Eye (tissue), 1 donor: Measurements from ENCODE around the gene PPP1R3G.
"Not testable (repeated sequence)": the region's sequence is repeated elsewhere in the genome, so short reads cannot be mapped to it uniquely, and the experiment has no call there.

Source experiments
- DNase-seq: peaks from one replicate; pipeline ENCODE4 v3.0.0-alpha.2; 2015

Gene PPP1R3G

GRCh38 chr6:5096482-5096881 is 11.3 kb downstream of the PPP1R3G start:
- DNase-seq, result no peak

DNA sequence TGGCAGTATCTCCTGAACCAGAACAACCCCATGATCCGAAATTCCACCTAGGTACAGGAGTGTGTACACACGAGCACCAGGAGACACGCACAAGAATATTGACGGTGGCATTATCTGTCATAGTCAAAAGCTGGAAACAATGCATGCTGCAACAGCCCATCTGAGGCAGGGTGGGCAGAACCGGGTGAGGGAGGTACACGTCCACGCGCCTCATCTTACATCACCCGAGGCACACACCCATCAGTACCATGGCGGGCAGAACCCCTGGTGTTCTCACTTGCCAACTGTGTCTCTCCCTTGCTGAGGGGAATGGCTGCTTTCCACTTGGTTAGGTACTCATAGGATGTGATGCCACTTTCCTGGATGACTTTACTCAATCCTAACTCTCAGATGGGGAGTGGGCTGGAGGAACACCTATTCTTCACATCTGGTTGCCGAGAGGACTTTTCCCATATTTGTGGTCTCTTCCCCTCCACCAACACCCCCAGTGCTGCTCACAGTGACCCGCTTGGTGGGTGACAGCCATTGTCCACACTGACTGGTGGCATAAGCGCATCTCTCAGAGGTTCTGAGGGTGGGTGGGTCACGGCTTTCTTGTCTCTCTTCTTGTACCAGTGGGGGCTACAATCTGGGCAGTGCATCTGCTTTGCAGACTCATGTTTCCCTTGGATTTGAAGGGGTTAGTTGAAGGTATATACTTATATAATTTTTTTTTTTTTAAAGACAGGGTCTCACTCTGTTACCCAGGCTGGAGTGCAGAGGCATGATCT is 13.5 kb downstream of the PPP1R3G start:
- DNase-seq, result no peak

DNA sequence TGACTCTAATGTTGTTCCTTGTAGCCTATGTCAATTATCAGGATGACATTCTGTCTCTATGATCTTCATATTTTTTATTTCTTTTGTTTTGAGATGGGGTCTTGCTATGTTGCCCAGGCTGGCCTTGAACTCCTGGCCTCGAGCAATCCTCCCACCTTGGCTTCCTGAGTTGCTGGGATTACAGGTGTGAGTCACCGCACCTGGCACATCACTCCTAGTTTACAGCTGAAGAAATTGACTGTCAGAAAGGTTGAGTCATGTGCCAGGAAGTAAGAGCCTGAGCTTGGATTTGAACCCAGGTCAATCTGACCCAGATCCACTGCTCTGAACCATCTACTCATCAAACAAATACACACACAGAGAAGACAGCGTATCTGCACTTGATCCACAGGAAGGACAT is 14.4 kb downstream of the PPP1R3G start:
- no peak for DNase-seq

DNA sequence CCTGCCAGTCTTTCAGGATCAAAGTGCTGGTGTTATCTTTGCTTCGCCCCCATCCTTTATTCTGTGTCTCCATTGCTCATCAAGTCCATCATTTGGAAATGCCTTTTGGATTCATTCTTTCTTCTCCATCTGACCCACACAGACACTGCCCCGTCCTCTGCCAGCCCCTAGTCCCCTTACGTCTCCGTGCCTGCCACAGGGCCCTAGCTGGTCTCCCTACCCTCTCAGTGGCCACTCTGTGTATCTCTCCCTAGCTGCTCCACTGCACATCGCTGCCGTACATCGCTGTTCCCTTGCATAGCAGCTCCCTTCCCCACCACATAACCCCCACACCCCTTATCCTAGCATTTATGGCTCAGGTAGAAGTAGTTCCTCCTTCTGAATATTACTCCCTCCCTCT is 15.7 kb downstream of the PPP1R3G start:
- no peak for DNase-seq

DNA sequence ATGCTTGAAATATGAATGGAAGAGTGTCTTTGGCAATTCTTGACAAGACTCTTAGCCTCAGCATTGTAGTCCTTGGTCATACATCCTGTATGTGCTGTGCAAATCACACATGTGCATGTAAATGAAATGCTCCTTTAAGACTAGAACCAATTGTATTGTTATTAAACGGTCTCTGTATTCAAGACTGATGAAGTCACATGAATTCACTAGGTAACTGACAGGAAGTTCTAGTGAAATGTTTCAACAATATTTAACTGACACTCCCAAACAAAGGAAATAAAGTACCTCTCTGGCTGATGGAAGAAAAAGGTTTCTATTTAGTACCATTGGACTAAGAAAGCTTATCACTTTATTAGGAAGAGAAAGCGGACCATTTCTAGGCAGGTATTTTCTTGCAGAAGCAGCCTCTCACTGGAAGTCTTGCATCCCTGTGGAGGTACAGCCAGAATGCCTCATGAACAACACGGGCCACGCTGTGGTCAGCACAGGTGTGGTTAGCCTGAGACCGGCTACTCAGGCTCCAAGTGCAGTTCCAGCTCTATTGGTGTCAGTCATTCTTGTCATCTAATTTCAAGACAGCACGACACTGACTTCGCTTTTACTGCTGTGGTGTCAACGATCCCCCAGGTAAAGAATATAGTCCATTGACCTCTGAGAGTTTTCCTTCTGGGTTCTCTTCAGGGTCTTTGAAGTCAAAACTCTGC is 17.3 kb downstream of the PPP1R3G start:
- DNase-seq, result no peak

DNA sequence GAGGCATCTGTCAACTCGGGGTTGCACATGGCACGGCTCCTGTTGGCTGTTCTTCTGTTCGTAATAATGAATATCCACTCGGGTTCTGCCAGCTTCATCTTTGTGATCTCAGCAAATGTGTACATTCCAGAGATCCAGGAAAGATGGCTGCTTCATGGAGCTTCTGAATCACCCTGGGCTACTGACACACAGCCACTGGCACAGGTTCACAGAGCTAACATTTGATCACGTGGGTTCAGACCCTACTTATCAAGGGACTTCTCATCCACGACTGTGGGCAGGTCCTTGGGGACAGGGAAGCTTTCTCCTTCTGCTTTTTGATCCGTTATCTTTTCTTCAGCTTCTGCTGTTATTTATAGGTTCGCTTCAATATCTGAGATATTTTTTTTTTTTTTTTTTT is 18.1 kb downstream of the PPP1R3G start:
- DNase-seq, result no peak

DNA sequence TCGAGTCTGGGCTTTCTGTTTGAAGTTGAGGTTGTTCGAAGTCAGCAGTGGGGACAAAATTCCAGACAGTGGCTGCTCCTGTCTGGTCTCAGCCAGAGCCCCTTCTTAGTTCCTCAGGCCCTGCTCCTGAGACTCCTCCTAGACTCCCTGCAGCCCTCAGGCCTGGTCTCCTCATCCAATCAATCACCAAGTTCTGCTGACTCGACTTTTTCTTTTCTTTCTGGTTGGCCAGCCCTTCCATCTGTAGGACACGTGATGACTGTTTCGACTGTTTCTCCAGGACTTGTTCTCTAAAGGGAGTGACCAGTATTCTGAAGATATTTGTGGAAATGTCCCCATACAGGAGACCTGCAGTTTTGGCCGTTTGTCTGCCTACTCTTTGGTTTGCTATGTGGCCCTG is 19.5 kb downstream of the PPP1R3G start:
- DNase-seq, result no peak

- DNase-seq, result no peak
Observed at GRCh38 chr6:5105146-5105545, 20.0 kb downstream of the PPP1R3G start.

- no peak for DNase-seq
Observed at GRCh38 chr6:5107341-5107740, 22.2 kb downstream of the PPP1R3G start.

DNA sequence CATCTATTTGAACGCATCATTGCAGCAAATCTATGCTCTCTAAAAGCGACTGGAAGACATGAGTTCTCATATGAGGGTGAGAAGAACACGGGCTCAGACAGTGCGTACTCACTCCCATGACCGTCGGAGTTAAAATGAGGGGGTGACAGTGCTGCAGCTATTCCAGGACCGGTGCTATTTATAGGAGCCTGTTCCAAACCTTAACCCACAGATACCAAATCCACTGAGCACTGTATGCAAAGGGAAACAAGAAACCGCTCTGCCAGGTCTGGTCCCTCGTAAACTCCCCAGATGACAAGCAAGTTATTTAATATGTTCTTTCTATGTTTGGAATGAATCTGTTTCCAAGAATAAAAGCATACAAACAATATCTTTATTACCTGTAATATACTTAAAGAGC is 22.9 kb downstream of the PPP1R3G start:
- DNase-seq, result no peak

GRCh38 chr6:5108536-5109150 is 23.5 kb downstream of the PPP1R3G start:
- no peak for DNase-seq

GRCh38 chr6:5109436-5109835 is 24.3 kb downstream of the PPP1R3G start:
- DNase-seq, result no peak

DNA sequence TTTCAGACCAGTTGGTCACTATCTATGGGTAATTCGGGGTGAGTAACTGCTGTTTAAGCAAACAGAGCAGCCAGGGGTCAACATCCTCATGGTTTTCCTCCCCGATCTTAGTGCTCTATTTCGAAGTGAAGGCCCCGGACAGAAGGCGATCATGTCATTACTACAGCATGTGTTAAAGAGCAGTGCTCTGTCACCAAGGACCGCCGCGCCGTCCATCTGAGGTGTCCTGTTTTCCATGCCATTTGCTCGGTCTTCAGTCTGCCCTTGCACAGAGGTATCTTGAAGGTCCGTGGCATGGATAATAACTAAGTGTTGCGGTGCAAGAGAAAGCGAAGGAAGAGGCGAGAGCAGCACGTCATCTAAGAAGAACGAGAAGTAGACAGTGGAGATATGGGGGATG is 25.1 kb downstream of the PPP1R3G start:
- DNase-seq, result no peak

DNA sequence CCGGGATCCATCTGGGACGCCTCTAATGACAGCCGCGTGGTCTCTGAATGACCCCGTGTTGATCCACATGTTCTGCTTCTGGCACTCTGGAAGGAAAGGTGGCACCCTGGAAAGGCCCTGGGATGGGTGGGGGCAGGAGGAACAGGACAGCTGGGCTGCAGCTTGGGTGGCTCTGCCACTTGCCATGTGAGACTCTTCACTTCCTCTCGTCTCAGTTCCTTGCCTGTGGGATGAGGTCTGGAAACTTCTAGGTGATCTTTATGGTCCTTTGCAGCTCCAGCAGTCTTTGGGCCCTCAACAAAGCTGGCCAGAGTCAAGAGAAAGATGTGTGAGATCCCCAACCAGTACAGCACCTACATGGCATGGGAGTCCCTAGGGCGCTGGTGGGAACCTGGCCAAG is 26.5 kb downstream of the PPP1R3G start:
- no peak for DNase-seq

DNA sequence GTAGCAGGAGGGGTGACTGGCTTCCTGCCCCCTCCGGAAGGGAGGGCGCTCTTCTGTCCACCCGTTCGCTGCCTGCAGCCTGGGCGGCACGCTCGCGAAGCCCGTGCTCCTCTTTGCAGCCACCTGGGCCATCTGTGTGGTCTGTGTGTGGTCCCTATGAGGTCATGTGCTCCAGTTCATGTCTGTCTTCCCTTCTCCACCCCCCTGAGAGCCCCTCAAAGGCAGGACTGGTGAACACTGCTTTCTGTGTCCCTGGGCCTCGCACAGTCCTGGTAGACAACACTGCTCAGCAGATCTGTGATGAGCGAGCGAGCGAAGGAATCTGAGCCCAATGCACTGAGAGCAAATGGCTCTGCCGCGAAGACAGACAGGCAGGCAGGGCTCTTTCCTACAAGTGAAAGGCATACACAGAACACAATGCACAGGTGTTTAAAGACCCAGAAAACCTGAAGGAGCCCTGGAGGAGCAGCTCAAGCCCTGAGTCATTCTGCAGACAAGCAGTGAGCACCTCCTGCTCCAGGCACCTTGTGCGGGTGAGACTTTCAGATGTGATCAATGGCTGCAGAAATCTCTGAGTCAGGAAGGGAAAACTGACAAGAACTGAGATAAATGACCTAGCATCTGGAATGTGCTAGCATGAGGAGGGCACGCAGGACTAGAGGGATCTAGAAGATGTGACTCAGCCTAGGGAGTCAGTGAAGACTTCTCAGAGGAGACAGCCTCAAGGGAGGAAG is 27.1 kb downstream of the PPP1R3G start:
- DNase-seq, result peak; percentile 56

- no peak for DNase-seq
Observed at GRCh38 chr6:5113096-5113495, 28.0 kb downstream of the PPP1R3G start.

- no peak for DNase-seq
Observed at GRCh38 chr6:5115168-5115567, 30.0 kb downstream of the PPP1R3G start.

DNA sequence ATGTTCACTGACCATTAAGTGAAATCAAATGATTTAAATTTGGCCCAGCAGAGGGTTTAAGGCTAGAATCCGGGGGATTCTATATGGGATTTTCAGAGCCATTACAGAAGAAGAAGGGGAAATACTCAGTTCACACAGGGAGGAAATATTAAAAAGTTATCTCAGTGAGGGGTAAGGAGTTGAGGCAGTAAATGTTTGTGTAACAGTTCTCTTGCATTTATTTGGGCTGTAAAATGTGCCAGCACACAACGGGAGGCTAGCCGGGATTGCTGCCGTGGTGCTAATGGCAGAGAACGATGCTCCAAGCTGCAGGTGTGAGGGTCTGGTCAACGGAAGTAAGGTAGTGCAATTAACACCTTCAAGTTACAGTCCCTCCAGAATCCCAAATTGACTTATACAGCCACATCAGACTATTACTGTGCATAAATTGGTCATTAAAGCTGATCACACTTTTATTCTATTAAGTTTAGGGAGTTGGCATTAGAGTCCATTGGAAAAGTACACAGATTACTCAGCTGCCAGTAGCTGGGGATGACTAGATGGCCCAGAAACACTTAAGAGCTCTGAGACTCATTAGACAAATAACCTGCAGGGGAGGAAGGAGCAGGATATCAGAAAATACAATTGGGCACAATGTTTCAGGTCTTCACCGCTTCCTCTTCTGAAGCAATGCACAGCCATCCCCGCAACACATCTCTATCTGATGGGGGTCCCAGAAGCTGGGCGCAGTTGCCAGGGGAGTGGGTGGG is 31.3 kb downstream of the PPP1R3G start:
- DNase-seq, result no peak

DNA sequence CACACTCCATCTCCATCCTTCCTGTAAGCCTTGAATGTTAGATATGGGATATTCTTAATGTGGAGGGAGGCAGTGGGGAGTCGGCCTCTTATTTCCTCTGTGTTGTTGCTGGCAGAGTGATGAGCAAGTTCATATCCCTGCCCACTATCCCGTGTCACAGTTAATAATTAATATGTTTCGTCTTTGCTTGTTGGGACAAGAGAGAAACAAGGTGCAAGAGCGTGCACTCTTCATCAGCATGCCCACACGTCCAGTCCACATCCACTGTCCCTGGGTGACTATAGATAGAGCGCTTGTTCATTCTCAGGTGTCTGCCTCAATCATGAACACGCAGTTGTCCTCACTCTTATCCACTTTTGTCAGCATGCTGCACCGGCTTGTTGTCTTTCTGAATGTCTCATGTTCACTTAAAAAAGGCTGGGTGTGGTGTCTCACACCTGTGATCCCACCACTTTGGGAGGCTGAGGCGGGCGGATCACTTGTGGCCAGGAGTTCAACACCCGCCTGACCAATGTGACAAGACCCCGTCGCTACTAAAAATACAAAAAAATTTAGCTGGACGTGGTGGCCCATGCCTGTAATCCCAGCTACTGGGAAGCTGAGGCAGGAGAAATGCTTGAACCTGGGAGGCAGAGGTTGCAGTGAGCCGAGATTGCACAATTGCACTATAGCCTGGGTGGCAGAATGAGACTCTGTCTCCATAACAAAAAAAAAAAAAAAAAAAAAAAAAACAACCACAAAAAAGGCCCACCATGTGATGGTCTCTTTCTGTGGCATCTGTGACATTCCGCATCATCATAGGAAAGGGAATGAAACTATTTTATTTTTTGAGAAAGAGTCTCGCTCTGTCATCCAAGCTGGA is 34.2 kb downstream of the PPP1R3G start:
- DNase-seq, result no peak

DNA sequence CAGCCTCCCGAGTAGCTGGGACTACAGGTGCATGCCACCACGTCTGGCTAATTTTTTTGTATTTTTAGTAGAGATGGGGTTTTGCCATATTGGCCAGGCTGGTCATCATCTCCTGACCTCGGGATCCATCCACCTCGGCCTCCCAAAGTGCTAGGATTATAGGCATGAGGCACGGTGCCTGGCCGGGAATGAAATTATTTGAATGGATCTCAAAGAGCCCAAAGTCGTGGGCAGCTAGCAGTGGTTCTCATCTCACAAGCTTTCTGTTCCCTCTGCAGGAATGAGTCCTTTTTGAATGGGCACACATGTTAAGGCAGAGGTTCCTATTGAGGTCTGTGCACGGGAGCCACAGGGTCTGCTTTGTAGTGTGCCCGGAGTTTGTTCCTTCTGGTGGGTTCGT is 34.9 kb downstream of the PPP1R3G start:
- DNase-seq, result no peak

DNA sequence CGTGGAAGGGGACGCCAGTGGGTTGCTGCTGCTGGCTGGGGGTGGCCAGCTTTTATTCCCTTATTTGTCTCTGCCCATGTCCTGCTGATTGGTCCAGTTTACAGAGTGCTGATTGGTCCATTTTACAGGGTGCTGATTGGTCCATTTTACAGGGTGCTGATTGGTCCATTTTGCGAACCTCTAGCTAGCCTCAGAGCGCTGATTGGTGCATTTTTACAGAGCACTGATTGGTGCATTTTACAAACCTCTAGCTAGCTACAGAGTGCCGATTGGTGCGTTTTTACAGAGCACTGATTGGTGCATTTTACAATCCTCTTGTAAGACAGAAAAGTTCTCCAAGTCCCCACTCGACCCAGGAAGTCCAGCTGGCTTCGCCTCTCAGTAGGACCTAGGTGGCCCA is 35.4 kb downstream of the PPP1R3G start:
- DNase-seq, result not testable (repeated sequence)

DNA sequence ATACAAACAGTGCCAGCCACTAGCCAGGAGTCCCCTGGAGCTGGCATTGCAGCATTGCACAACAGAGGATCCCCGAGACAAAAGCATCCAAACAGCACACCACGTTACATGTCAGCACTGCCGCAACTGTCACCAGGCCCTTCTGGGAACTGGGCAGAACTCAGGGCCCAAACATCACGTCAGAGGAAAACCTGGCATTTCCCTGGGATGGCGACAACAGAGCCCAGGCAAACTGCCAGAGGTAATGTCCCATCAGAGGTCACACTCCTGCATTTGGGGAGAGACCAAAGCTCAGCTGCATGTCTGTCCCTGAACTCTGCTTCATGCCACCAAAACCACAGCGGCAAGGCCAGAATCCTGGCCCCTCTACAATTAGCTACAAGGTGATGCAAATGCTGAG is 36.3 kb downstream of the PPP1R3G start:
- no peak for DNase-seq
